GM12872 (cell line): ENCODE results near the gene RPA1.

ENCODE experiments used
- TF ChIP-seq, protein P1 (sequence below): IDR thresholded peaks from 3 replicates; pipeline ENCODE4 v1.5.1; 2011; ENCODE audit warnings: low read depth, mild to moderate bottlenecking, low read length, moderate library complexity; ENCODE audit not compliant: insufficient read depth

Gene RPA1

GRCh38 chr17:1931844-1932579, 102.2 kb downstream of the RPA1 start:
- TF ChIP-seq, protein P1, sequence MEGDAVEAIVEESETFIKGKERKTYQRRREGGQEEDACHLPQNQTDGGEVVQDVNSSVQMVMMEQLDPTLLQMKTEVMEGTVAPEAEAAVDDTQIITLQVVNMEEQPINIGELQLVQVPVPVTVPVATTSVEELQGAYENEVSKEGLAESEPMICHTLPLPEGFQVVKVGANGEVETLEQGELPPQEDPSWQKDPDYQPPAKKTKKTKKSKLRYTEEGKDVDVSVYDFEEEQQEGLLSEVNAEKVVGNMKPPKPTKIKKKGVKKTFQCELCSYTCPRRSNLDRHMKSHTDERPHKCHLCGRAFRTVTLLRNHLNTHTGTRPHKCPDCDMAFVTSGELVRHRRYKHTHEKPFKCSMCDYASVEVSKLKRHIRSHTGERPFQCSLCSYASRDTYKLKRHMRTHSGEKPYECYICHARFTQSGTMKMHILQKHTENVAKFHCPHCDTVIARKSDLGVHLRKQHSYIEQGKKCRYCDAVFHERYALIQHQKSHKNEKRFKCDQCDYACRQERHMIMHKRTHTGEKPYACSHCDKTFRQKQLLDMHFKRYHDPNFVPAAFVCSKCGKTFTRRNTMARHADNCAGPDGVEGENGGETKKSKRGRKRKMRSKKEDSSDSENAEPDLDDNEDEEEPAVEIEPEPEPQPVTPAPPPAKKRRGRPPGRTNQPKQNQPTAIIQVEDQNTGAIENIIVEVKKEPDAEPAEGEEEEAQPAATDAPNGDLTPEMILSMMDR = no peak

DNA sequence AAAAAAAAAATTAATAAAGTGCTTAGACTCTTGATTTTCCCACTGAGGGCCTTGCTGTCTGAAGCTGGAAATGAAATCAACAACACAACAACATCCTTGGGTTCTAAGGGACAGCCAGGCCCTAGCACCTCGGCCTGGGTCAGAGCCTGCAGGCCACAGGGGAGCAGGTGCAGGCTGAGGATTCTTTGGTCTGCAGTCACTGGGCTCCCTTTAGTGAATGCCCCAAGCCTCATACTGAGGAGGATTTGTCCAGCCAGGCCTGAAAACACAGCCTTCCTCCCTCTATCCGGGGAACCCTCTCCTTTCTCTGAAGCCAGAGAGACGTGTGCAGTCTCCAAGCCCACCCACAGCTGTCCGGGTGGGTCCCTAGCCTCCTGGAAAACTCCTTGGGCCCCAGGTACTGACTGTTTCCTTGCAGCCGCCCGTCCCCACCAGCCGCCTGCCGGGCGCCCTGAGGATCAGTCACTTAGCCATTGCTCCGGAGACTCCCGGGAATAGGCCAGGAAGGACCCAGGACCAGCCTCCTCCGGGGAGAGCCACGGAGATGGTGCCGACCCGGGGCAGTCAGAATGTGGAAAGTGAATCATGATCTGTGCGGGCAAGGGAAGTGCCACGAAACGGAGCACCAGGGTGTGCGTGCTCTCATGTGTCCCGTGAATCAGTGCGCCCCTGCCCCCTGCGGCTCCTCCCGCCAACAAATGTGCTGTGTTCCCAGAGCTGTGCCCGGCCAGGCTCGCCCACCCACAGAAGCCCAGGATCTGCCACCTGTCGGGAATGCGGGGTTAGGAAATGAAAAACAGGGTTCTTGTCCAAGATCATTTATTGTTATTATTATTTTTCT, 104.3 kb downstream of the RPA1 start:
- TF ChIP-seq, protein P1 = no peak

- TF ChIP-seq, protein P1 = no peak
These were observed 105.1 kb downstream of the RPA1 start for GRCh38 chr17:1934901-1935300.

DNA sequence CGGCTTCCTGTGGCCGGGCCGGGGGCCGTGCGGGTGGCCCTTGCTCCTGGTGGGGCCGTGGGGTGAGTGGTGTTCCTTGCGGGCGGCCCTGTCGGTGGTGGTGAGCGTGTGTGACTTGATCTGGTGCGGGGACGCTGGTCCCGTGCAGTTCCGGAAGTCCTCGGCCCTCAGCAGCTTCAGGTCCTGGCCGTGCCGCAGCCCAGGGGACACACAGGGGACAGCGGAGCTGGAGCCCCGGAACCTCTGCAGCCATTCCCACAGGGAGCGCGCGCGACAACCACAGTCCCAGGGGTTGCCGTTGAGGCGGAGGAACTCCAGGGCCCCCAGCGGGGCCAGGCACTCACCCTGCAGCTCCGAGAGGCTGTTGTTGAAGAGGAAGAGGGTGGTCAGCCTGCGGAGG, 107.0 kb downstream of the RPA1 start:
- TF ChIP-seq, protein P1 = no peak

DNA sequence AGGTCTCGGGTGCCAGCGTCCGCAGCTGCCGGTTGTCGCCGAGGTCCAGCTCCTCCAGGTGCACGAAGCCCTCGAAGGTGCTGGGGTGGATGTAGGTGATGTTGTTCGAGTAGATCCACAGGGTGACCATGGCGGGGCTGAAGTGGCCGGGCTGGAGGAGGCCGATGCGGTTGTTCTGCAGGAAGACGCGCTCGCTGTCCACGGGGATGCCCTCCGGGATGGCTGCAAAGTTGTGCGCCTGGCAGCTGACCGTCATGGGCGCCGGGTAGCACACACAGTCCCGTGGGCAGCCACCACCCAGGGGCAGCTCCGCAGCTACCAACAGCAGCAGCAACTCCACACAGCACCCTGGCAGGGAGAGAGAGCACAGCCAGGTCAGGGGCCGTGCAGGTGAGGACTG, 107.7 kb downstream of the RPA1 start:
- TF ChIP-seq, protein P1 = no peak

GRCh38 chr17:1939981-1940809, 110.4 kb downstream of the RPA1 start:
- TF ChIP-seq, protein P1 = no peak

DNA sequence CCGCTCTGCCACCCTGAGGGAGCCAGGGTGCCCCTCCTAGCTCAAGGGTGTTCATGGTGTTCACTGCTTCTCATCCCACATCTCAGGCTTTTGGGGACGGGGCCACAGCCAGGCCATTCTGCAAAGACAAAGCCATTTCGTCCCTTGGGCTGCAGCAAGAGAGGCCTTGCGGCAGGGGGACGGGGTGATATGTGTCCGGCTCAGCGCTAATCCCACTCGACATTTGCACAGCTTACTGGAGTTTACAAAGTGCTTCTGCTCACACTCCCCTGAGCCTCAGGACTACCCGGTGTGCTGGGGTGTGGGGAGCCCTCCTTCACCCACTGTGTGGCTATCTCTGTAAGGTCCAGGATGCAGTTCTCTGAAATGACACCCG, 111.0 kb downstream of the RPA1 start:
- TF ChIP-seq, protein P1 = no peak
